Loucy (cell line): ENCODE data around the gene NDST3.

ENCODE experiments used
- H2AFZ ChIP-seq: fragments of 200-600 bp; sonication (generic); 2 replicates; pipeline ENCODE4 v1.6.0; 2016; ENCODE audit warnings: antibody characterized with exemption, mild to moderate bottlenecking, low read length, moderate library complexity
- H3F3A ChIP-seq: fragments of 200-600 bp; 2 replicates; pipeline ENCODE4 v1.6.0; 2016; ENCODE audit warnings: antibody characterized with exemption, low read depth, mild to moderate bottlenecking
- H3K27me3 ChIP-seq: fragments of 200-600 bp; sonication (generic); 2 replicates; pipeline ENCODE4 v1.6.1; 2014; ENCODE audit warnings: low read length, mild to moderate bottlenecking; ENCODE audit not compliant: insufficient read depth, poor library complexity, severe bottlenecking
- H3K36me3 ChIP-seq: fragments of 200-600 bp; sonication (generic); 2 replicates; pipeline ENCODE4 v1.6.1; 2016; ENCODE audit warnings: low read length; ENCODE audit not compliant: insufficient read depth
- H3K4me1 ChIP-seq: fragments of 200-600 bp; sonication (generic); 2 replicates; pipeline ENCODE4 v1.5.1; 2014; ENCODE audit warnings: low read length, mild to moderate bottlenecking; ENCODE audit not compliant: insufficient read depth, poor library complexity, severe bottlenecking
- H3K4me2 ChIP-seq: fragments of 200-600 bp; sonication (generic); 2 replicates; pipeline ENCODE4 v1.6.0; 2014; ENCODE audit warnings: antibody characterized with exemption, low read length, low read depth, mild to moderate bottlenecking; ENCODE audit not compliant: poor library complexity, severe bottlenecking
- H3K4me3 ChIP-seq: fragments of 200-600 bp; sonication (generic); 2 replicates; pipeline ENCODE4 v1.5.1; 2014; ENCODE audit warnings: low read length, mild to moderate bottlenecking, mixed read lengths; ENCODE audit not compliant: poor library complexity, severe bottlenecking
- H3K79me2 ChIP-seq: fragments of 200-600 bp; sonication (generic); 2 replicates; pipeline ENCODE4 v1.6.1; 2014; ENCODE audit warnings: low read length; ENCODE audit not compliant: insufficient read depth
- H3K9ac ChIP-seq: fragments of 200-600 bp; sonication (generic); 2 replicates; pipeline ENCODE4 v1.6.0; 2014; ENCODE audit warnings: mild to moderate bottlenecking, low read depth, low read length, moderate library complexity; ENCODE audit not compliant: poor library complexity, severe bottlenecking
- H3K9me2 ChIP-seq: fragments of 200-600 bp; sonication (generic); replicated peaks from 2 replicates; pipeline ENCODE4 v1.6.1; 2016; ENCODE audit warnings: low read depth, low read length, mixed read lengths
- H3K9me3 ChIP-seq: fragments of 200-600 bp; sonication (generic); 2 replicates; pipeline ENCODE4 v1.6.1; 2014; ENCODE audit warnings: mild to moderate bottlenecking, antibody characterized with exemption, low read length, low read depth; ENCODE audit not compliant: insufficient read depth
- H4K20me1 ChIP-seq: fragments of 200-600 bp; sonication (generic); 2 replicates; pipeline ENCODE4 v1.6.0; 2014; ENCODE audit warnings: antibody characterized with exemption, low read length, mild to moderate bottlenecking; ENCODE audit not compliant: insufficient read depth, poor library complexity, severe bottlenecking
- CTCF ChIP-seq: fragments of 200-600 bp; sonication (generic); conservative IDR thresholded peaks from 2 replicates; pipeline ENCODE4 v1.5.1; 2014; ENCODE audit warnings: mild to moderate bottlenecking, antibody characterized with exemption, low read length
- EZH2phosphoT487 ChIP-seq: fragments of 200-600 bp; IDR thresholded peaks from 2 replicates; pipeline ENCODE4 v1.6.1; 2018; ENCODE audit warnings: antibody characterized with exemption, mild to moderate bottlenecking, moderate library complexity, borderline replicate concordance

NDST3 gene

DNA sequence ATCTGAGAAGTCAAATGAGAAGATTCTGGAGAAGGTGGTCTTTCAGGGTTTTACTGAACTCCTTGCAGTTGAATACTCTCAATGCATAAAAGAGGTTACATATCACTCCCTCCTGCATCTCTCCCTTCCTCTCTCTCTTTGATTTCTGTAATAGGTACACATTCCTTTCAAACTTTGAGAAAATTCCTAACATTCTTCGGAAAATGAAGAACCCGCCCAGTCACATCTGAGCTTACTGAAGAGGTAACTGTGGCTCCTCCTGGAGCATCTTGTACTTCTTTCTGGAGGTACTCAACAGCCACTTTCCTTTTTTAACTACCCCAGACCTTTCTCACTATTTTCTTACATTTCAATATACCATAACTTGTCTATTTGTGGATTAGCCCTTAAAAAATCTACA, 24.7 kb downstream of the NDST3 start:
- 0 out of 2 replicates have a peak, but pooled peaks cover 2% of the 10 kb centered on the region for H3K36me3 ChIP-seq
- no peak overlapping the region for H3K4me2 ChIP-seq
- no peak overlapping the region for H2AFZ ChIP-seq
- H3K27me3 ChIP-seq, result no peaks in the 10 kb centered on the region
- H3K79me2 ChIP-seq, result no peaks in the 10 kb centered on the region
- TF ChIP-seq EZH2phosphoT487 (no peak), CTCF (no peak)
- peaks cover 4% of the 10 kb centered on the region for H3K4me1 ChIP-seq
- H4K20me1 ChIP-seq, result no peaks in the 10 kb centered on the region
- no peaks in the 10 kb centered on the region for H3K9me2 ChIP-seq
- H3K9me3 ChIP-seq, result 0 out of 2 replicates have a peak, but pooled peaks cover 3% of the 10 kb centered on the region
- no peak overlapping the region for H3K4me3 ChIP-seq
- H3K9ac ChIP-seq, result no peak overlapping the region
- no peaks in the 10 kb centered on the region for H3F3A ChIP-seq

DNA sequence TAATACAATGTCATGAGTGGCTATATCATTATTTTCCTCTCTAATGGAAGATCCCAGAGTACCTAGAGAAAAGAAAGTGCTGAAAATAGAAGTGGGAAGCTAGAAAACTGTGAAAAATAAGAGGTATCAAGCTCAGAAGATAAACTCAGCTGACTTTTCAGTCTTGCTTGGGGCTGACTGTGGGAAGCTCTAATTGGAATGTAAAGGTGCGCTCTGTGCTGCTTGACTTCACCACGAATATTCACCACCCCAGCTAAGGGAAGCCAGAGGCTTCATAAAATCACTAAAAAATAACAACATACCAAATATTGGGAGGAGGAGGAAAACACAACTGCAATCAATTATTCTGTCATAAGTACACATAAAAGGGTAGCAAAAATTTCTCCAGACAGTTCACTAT, 25.1 kb downstream of the NDST3 start:
- H3K9ac ChIP-seq, result no peak overlapping the region
- no peaks in the 10 kb centered on the region for H3F3A ChIP-seq
- H3K27me3 ChIP-seq, result no peaks in the 10 kb centered on the region
- no peaks in the 10 kb centered on the region for H4K20me1 ChIP-seq
- H3K4me1 ChIP-seq, result peaks cover 4% of the 10 kb centered on the region
- no peak overlapping the region for H3K4me2 ChIP-seq
- no peak overlapping the region for H2AFZ ChIP-seq
- 0 out of 2 replicates have a peak, but pooled peaks cover 2% of the 10 kb centered on the region for H3K36me3 ChIP-seq
- no peaks in the 10 kb centered on the region for H3K9me2 ChIP-seq
- 0 out of 2 replicates have a peak, but pooled peaks cover 3% of the 10 kb centered on the region for H3K9me3 ChIP-seq
- no peak for TF ChIP-seq EZH2phosphoT487
- no peak for TF ChIP-seq CTCF
- H3K4me3 ChIP-seq, result no peak overlapping the region
- H3K79me2 ChIP-seq, result no peaks in the 10 kb centered on the region

- Histone ChIP-seq H3K27me3 (no peaks in the 10 kb centered on the region), H3K9ac (no peak overlapping the region), H3K4me3 (no peak overlapping the region), H3K4me2 (no peak overlapping the region), H3K36me3 (peaks cover 7% of the 10 kb centered on the region; the same call in 1 of the 2 replicates), H2AFZ (no peak overlapping the region), H4K20me1 (no peaks in the 10 kb centered on the region), H3K4me1 (peaks cover 17% of the 10 kb centered on the region), H3K9me2 (no peaks in the 10 kb centered on the region), H3F3A (no peaks in the 10 kb centered on the region; the same call in 1 of the 2 replicates), H3K9me3 (peaks cover 19% of the 10 kb centered on the region; the same call in 1 of the 2 replicates), H3K79me2 (peaks cover 8% of the 10 kb centered on the region)
- TF ChIP-seq CTCF (peak; percentile 62), EZH2phosphoT487 (no peak)
These were observed 42.9 kb downstream of the NDST3 start for GRCh38 chr4:118076958-118077766.
